Activated naive CD4-positive, alpha-beta T cell treated with anti-CD3 and anti-CD28 coated beads, Interleukin-2, amount 50 U/mL, for 72 hours (primary cell): ENCODE data around the gene FRG2C. TPM values are rescaled to one million over a fixed set of nuclear protein-coding genes. Genes with fewer than 3 reads are reported as not detected.
"Not testable (repeated sequence)": the region's sequence is repeated elsewhere in the genome, so short reads cannot be mapped to it uniquely, and the experiment has no call there.

Experiments used
- ATAC-seq, 2 donors: fragments of 150-1000 bp; cut with Tn5 transposase; 2 replicates each; pipeline ENCODE4 v1.10.0; 2021; ENCODE audit warnings: mild to moderate bottlenecking in 2 of 2, moderate library complexity in 2 of 2
- DNase-seq, 2 donors: peaks; one replicate each; pipeline ENCODE4 v3.0.0; 2021 to 2022; ENCODE audit warnings: low spot score in 2 of 2
- H3K27ac Mint-ChIP-seq, 2 donors: one replicate each; pipeline ENCODE4 v1.8.0; 2022; ENCODE audit warnings: mild to moderate bottlenecking in 2 of 2, mixed read lengths in 2 of 2
- H3K36me3 Mint-ChIP-seq, 2 donors: one replicate each; pipeline ENCODE4 v1.8.0; 2022; ENCODE audit warnings: mixed read lengths in 2 of 2
- H3K9me3 Mint-ChIP-seq, 2 donors: one replicate each; pipeline ENCODE4 v1.8.0; 2022; ENCODE audit warnings: mixed read lengths in 2 of 2
- total RNA-seq, 2 donors: library from RNA; stranded (reverse); gene quantifications; one replicate each; pipeline ENCODE4 v1.2.3, GENCODE V29; 2022

Gene FRG2C
- total RNA-seq, 2 donors from 2014 or later, result not detected

DNA sequence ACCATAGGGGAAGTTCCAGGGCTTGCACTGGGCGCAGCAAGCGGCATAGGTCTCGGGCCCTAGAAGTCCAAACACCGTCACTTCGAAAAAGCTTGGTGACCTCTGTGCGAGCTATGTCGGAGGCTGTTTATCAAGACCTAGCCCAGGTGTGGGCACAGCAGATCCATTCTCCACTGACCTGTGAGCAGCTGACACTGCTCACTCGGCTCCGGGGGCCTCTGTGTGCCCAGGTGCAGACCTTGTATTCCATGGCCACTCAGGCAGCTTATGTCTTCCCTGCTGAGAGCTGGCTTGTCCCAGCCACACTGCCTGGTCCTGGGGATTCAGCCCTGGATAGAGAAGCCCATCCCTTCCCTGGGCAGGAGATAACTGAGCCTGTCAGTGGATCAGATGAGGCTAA lies 1.5 kb downstream of the FRG2C start:
- not testable (repeated sequence) for DNase-seq, ATAC-seq
- H3K9me3 Mint-ChIP-seq, result peaks cover 27 to 30% of the 10 kb centered on the region in 2 donors

GRCh38 chr3:75667757-75668701 lies 3.9 kb downstream of the FRG2C start:
- not testable (repeated sequence) for DNase-seq, H3K27ac Mint-ChIP-seq, ATAC-seq
- Mint-ChIP-seq H3K9me3 (peaks cover 35 to 37% of the 10 kb centered on the region in 2 donors), H3K36me3 (peaks cover 34 to 47% of the 10 kb centered on the region in 2 donors)

More for the DNA sequence above, 1.5 kb downstream of the FRG2C start:
- peaks cover 25 to 28% of the 10 kb centered on the region in 2 donors for H3K36me3 Mint-ChIP-seq
- H3K27ac Mint-ChIP-seq, result not testable (repeated sequence)

DNA sequence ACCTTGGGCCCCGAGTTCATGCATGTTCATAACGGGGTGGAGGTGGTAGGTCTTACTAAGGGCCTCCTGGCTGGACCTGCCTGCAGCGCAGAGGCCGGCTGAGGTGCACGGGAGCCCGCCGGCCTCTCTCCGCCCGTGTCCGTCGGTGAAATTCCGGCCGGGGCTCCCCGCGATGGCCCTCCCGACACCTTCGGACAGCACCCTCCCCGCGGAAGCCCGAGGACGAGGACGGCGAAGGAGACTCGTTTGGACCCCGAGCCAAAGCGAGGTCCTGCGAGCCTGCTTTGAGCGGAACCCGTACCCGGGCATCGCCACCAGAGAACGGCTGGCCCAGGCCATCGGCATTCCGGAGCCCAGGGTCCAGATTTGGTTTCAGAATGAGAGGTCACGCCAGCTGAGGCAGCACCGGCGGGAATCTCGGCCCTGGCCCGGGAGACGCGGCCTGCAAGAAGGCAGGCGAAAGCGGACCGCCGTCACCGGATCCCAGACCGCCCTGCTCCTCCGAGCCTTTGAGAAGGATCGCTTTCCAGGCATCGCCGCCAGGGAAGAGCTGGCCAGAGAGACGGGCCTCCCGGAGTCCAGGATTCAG lies 4.7 kb downstream of the FRG2C start:
- peaks cover 36 to 44% of the 10 kb centered on the region in 2 donors for H3K9me3 Mint-ChIP-seq
- DNase-seq, result peak; percentile 58 to 79
- peaks cover 40 to 51% of the 10 kb centered on the region in 2 donors for H3K36me3 Mint-ChIP-seq
- peak; percentile 48 to 55 for ATAC-seq
- peak overlapping the region in 1 of 2 donors; percentile 0 for H3K27ac Mint-ChIP-seq

DNA sequence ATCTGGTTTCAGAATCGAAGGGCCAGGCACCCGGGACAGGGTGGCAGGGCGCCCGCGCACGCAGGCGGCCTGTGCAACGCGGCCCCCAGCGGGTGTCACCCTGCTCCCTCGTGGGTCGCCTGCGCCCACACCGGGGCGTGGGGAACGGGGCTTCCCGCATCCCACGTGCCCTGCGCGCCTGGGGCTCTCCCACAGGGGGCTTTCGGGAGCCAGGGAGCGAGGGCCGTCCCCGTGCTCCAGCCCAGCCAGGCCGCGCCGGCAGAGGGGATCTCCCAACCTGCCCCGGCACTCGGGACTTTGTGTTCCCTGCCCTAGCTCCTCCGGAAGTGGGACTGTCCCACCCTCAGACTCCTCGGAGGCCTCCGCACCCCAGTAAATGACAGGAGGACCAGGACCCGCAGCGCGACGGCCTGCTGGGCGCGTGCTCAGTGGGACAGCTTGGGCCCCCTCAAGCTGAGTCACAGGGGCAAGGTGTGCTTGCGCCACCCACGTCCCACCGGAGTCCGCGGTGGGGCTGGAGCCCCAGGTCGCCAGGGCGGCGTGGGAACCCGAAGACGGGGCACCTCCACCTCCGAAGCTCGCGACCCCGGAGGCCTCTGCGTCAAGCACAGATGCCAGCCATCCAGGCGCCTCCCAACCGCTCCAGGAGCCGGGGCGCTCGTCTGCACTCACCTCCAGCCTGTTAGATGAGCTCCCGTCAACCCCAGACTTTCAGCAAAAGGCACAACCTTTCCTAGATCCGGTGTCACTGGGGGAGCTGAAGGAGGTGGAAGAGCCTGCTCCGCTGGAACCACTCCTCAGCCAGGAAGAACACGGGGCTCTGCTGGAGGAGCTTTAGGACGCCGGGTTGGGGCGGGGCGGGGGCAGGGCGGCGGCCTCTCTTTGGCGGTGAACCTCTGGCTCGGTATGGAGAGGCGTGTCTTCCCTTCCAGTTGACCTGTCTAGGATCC lies 5.5 kb downstream of the FRG2C start:
- Mint-ChIP-seq H3K27ac (peak overlapping the region in 1 of 2 donors; percentile 0), H3K36me3 (peaks cover 45 to 51% of the 10 kb centered on the region in 2 donors), H3K9me3 (peaks cover 34 to 39% of the 10 kb centered on the region in 2 donors)
- DNase-seq (peak in 1 of 2 donors; percentile 12), ATAC-seq (peak in 1 of 2 donors; percentile 71)

DNA sequence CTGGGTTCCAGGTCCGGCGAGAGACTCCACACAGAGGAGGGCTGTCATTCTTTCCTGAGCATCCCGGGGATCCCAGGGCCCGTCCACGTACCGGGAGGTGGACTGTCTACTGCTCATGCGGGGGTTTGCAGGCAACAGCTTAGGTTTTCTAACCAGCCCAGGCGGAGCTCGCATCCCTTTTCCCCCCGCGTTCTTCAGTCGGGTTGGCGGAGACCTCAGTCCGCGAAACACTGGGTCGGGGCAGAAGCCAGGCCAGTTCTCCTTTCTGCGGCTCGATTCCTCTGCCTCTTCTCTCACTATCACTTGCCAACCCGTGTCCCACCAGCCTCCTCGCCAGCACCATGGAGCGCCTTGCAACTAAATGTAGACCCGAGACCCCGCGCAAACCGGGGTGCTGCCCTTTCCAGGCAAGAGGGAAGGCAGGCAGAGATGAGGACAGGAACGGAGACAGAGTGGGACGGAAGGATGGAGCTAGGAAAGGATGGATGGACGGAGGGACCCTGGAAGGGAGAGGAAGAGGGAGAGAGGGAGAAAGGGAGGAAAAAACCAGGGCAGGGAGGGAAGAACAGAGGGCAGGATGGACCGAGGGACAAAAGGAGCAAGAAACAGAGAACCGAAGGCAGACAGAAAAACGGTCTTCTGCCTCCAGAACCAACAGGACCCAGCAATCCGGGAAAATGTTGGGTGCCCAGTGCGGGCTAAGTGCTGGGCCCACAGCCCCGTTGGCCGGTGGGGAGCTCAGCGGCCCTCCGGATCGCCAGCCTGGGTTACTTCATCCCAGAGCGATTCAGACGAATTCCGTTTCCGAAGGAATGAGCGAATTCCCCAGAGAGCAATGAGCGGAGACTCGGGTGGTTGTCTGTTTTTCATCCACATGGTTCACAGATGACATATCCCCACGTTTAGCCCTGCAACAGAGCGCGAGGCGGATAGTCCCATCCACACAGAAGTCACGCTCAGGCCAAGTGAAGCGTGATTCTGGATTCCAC lies 6.5 kb downstream of the FRG2C start:
- H3K27ac Mint-ChIP-seq, result peak overlapping the region in 1 of 2 donors; percentile 40
- H3K9me3 Mint-ChIP-seq, result peaks cover 36 to 40% of the 10 kb centered on the region in 2 donors
- peaks cover 50 to 52% of the 10 kb centered on the region in 2 donors for H3K36me3 Mint-ChIP-seq
- DNase-seq, ATAC-seq: not testable (repeated sequence)

- ATAC-seq, H3K27ac Mint-ChIP-seq, DNase-seq: not testable (repeated sequence)
- Mint-ChIP-seq H3K36me3 (peaks cover 55 to 56% of the 10 kb centered on the region in 2 donors), H3K9me3 (peaks cover 40 to 44% of the 10 kb centered on the region in 2 donors)
Measured at GRCh38 chr3:75671287-75672139, 7.4 kb downstream of the FRG2C start.

DNA sequence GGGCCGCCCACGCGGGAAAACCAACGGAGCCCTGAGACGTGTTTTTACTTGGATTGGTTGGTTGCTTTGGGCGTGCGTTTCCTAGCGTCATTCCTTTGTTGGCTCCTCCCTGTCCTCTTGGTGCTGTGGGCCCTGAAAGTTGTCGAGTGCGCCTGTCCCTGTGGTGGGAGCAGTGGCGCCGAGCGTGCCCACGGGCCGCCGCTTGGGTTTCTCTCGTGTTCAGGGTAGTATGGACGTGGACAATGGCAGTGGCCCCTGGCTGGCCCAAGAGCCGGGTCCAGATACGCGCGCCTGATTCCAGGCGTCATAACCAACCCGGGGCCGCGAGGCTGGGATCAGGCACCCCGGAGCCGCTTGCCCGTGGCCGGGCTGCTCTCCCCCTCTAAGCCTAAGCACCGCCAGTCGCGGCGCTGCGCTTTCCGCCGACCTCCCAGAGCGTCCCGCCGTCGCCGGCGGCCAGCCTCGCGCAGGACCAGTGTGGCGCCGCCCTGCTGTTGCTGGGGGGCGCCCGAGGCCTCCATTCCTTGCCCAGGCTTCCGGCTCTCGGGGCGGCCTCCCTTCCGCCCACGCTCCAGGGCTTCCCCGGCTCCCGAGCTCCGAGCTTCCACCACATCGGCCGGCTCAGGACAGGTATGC lies 8.1 kb downstream of the FRG2C start:
- peaks cover 54 to 55% of the 10 kb centered on the region in 2 donors for H3K36me3 Mint-ChIP-seq
- DNase-seq, ATAC-seq, H3K27ac Mint-ChIP-seq: not testable (repeated sequence)
- peaks cover 39 to 42% of the 10 kb centered on the region in 2 donors for H3K9me3 Mint-ChIP-seq

DNA sequence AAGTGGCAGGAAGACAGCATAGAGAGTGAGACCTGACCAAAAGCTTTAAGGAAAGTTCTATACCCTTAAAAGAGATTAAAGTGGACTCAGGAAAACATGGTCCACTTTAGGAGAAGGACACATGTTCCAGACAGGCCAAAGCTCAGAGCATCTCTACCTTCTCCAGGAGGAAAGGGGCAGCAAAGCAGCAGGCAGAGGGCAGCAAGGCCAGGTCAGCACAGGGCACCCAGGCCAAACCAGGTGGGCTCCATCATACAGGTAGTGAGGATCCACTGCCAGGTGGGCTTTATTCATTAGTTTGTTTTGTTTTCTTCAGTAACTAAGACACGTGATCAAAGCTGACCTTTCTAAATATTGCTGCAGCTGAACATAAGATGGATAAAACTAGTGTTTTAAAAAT lies 19.8 kb downstream of the FRG2C start:
- not testable (repeated sequence) for ATAC-seq, DNase-seq, H3K27ac Mint-ChIP-seq
- Mint-ChIP-seq H3K36me3 (peaks cover 14 to 20% of the 10 kb centered on the region in 2 donors), H3K9me3 (peaks cover 9 to 16% of the 10 kb centered on the region in 2 donors)

GRCh38 chr3:75687323-75687722 lies 23.2 kb downstream of the FRG2C start:
- Mint-ChIP-seq H3K27ac (no peak overlapping the region), H3K9me3 (peaks cover 18 to 27% of the 10 kb centered on the region in 2 donors), H3K36me3 (peaks cover 14 to 44% of the 10 kb centered on the region in 2 donors)
- no peak for ATAC-seq
- DNase-seq, result no peak

GRCh38 chr3:75692061-75692460 lies 27.9 kb downstream of the FRG2C start:
- Mint-ChIP-seq H3K36me3 (peaks cover 10 to 29% of the 10 kb centered on the region in 2 donors), H3K27ac (no peak overlapping the region), H3K9me3 (peaks cover 16% of the 10 kb centered on the region in 2 donors)
- no peak for ATAC-seq
- DNase-seq, result no peak

Other genes starting within 250 kb of the FRG2C start
- gene ZNF717, start 121.2 kb downstream of the FRG2C start, total RNA-seq, result 10 to 100 TPM; 10.5 to 13.8 TPM